ENCODE results near the gene LMTK3.

DNA sequence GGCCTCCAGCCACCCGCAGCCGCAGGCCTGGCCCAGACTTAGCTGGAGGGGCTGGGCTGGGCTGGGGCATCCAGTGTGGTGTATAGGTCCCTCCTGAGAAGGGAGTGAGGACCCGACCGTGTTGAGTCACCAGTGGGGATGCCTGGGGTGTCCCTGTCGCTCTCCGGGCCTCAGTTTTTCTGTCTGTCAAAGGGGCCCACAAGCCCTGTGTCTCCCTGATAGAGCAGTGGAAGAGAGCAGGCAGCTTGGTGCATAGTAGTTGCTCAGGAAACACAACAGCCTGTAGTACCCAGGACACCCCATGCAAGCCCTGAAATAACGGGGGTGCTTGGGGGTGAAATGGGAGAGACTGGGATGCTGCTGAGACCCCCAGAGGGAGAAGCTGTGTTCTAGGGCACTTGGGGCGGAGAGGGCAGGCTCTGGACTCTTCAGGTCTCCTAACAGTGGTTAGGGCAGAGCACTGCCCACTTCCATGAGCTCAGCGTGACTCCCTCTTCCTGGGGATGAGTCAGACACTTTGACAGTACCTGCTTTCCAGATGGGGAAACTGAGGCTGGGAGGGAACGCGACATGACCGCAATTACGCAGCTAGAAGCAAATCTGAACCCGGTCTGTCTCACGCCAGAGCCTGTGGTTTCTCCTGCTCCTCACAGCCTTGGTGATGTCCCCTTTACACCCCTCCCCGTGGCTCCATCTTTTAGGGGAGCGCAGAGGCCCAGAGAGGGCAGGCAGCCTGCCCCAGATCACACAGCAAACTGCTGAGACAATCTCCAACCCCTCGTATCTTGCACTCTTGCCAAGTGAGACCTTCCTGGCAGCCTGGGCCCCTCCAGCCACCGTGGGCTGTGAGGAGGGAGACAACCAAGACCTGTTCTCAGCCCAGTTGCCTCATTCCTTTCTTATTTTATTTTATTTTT, 41.0 kb upstream of the LMTK3 start:
- no peak for TF ChIP-seq CTCF (optimal IDR thresholded peaks at IDR 0.05 in 1 of 3, IDR thresholded peaks at IDR 0.05 in 1 of 3, conservative IDR thresholded peaks at IDR 0.05 in 1 of 3; ENCODE audit: extremely low read depth in 1 of 3, insufficient read depth in 2 of 3, low read length in 3 of 3)
- no peak for TF ChIP-seq EZH2 (IDR thresholded peaks at IDR 0.05; ENCODE audit: low read length)

All from keratinocyte (primary cell).